Mesendoderm (in vitro differentiated cells): Measurements from ENCODE around the gene EHF. TPM values are rescaled to one million over a fixed set of nuclear protein-coding genes. Genes with fewer than 3 reads are reported as not detected.
A peak's percentile ranks its signal among the peaks of the same experiment; 100 is the strongest.

Experiments used
- DNase-seq: peaks from one replicate; pipeline ENCODE4 v3.0.0; 2013
- H2AK5ac ChIP-seq: 2 replicates; pipeline ENCODE4 v1.6.1; 2013; ENCODE audit warnings: low read length, inconsistent platforms
- H2BK120ac ChIP-seq: 2 replicates; pipeline ENCODE4 v1.6.1; 2013; ENCODE audit warnings: low read depth, mild to moderate bottlenecking, low read length, moderate library complexity, mixed read lengths
- H2BK15ac ChIP-seq: replicated peaks from 2 replicates; pipeline ENCODE4 v1.6.1; 2013; ENCODE audit warnings: low read depth, mild to moderate bottlenecking, moderate library complexity
- H2BK5ac ChIP-seq: 2 replicates; pipeline ENCODE4 v1.6.1; 2013; ENCODE audit warnings: low read length, inconsistent platforms
- H3K18ac ChIP-seq: 2 replicates; pipeline ENCODE4 v1.6.1; 2013; ENCODE audit warnings: mild to moderate bottlenecking, low read length, mixed read lengths
- H3K23ac ChIP-seq: one replicate; pipeline ENCODE4 v1.6.1; 2013; ENCODE audit warnings: low read length
- H3K27ac ChIP-seq: 2 replicates; pipeline ENCODE4 v1.5.1; 2013; ENCODE audit warnings: low read depth, mild to moderate bottlenecking, inconsistent platforms, low read length, moderate library complexity
- H3K27me3 ChIP-seq: 2 replicates; pipeline ENCODE4 v1.6.1; 2013; ENCODE audit warnings: low read length, control low read depth, mild to moderate bottlenecking, inconsistent platforms; ENCODE audit not compliant: insufficient read depth, poor library complexity
- H3K36me3 ChIP-seq: 2 replicates; pipeline ENCODE4 v1.6.1; 2013; ENCODE audit warnings: low read length, inconsistent platforms; ENCODE audit not compliant: control insufficient read depth, insufficient read depth
- H3K4ac ChIP-seq: one replicate; pipeline ENCODE4 v1.6.1; 2013; ENCODE audit warnings: low read depth, mild to moderate bottlenecking, low read length, moderate library complexity
- H3K4me1 ChIP-seq: 2 replicates; pipeline ENCODE4 v1.6.1; 2013; ENCODE audit warnings: low read depth, low read length, inconsistent platforms; ENCODE audit not compliant: control insufficient read depth
- H3K4me2 ChIP-seq: 2 replicates; pipeline ENCODE4 v1.6.1; 2013; ENCODE audit warnings: low read length
- H3K4me3 ChIP-seq: 2 replicates; pipeline ENCODE4 v1.5.1; 2013; ENCODE audit warnings: mild to moderate bottlenecking, low read length
- H3K56ac ChIP-seq: one replicate; pipeline ENCODE4 v1.6.1; 2013; ENCODE audit warnings: low read length
- H3K79me1 ChIP-seq: 2 replicates; pipeline ENCODE4 v1.6.1; 2013; ENCODE audit warnings: low read length, inconsistent platforms
- H3K79me2 ChIP-seq: 2 replicates; pipeline ENCODE4 v1.6.1; 2013; ENCODE audit warnings: mild to moderate bottlenecking, low read length; ENCODE audit not compliant: control insufficient read depth, insufficient read depth
- H3K9ac ChIP-seq: 2 replicates; pipeline ENCODE4 v1.6.1; 2013; ENCODE audit warnings: low read length, inconsistent platforms
- H4K5ac ChIP-seq: one replicate; pipeline ENCODE4 v1.6.1; 2013; ENCODE audit warnings: low read length
- H4K8ac ChIP-seq: one replicate; pipeline ENCODE4 v1.6.1; 2013; ENCODE audit warnings: low read depth, mild to moderate bottlenecking, control low read depth, low read length, moderate library complexity
- WGBS: extraction: QIAGEN DNeasy Blood & Tissue Kit; methylation state at CpG from one replicate; pipeline ENCODE4 v1.1.7; 2013; ENCODE audit warnings: low lambda C conversion rate, missing lambda C conversion rate; ENCODE audit not compliant: insufficient coverage; ENCODE audit errors: extremely low coverage; 5-methylcytosine and 5-hydroxymethylcytosine counted together
- polyA plus RNA-seq, 2 experiments: library from polyadenylated mRNA; stranded (reverse); fragments of 200-250 nt; gene quantifications; one replicate each; pipeline ENCODE4 v1.2.3, GENCODE V29; 2013

Gene EHF
- 0.06 TPM for polyA plus RNA-seq (2013, experiment 1 of 2)
- polyA plus RNA-seq (2013, experiment 2 of 2), result not detected

DNA sequence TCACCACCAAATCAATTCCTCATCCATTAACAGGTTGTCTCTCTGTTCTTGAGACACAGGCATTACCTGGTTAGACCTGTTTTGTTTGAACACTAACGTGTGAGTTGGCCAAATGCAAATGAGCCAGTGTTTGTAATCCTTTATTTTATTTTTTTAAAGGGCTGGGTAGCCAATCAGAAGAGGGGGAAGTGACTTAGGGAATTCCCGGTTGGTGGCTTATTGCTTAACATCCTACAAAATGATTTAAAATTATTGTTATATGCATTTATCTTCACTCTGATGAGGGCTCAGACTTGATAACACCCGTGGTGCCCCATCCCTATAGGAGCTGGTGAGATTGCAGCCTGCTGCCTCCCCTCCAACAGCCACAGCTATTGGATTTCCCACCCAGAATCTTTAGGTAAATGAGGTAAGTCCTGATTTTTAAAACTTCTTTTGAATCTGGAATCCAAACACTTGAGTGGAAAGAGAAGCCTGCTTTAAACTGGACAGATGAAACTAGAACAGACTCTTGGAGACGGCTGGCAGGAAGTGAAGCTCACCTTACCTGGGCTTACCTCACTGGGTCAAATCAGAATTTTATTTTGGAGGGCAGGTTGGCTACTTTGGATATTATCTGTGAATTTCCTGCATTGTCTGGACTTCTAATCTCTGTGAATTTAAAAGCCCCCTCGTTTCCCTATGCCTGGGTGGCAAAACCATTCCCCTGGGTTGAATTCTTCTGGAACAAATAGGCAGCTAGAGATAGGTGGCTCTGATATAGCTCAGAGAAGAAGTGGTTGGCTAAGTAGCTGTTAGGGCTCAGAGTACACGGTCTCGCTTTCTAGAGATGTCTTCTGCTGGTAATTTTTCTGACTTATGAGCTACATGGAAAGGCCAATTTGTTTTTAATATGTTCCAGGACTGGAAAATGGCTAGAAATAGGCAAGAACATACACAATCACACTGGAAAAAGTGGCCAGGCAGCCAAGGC is at the start of gene EHF:
TSS of gene EHF (plus strand) at position 274 of the 973 bp plus-strand sequence. CDS start 21,538 bp downstream, outside the sequence.
- H3K79me2 ChIP-seq, result no peaks in the 10 kb centered on the region
- WGBS, result no CpG with 5 or more reads among the region's 7 CpGs

GRCh38 chr11:34573537-34573936 is 47.4 kb upstream of the EHF start:
- Histone ChIP-seq H4K5ac (no peak overlapping the region), H3K4ac (no peak overlapping the region), H2BK120ac (no peak overlapping the region), H2BK5ac (no peak overlapping the region), H3K4me2 (no peak overlapping the region), H3K36me3 (no peaks in the 10 kb centered on the region), H3K56ac (no peak overlapping the region), H3K79me2 (no peaks in the 10 kb centered on the region), H3K9ac (no peak overlapping the region), H3K23ac (no peak overlapping the region), H2AK5ac (no peak overlapping the region), H3K27ac (no peak overlapping the region), H3K4me3 (no peak overlapping the region), H3K18ac (no peak overlapping the region), H3K4me1 (no peaks in the 10 kb centered on the region), H3K79me1 (no peaks in the 10 kb centered on the region), H3K27me3 (no peaks in the 10 kb centered on the region), H2BK15ac (no peak overlapping the region), H4K8ac (no peak overlapping the region)
- DNase-seq, result no peak
- no CpG with 5 or more reads among the region's 7 CpGs for WGBS

More for the DNA sequence above, at the start of gene EHF:
- Histone ChIP-seq H3K4me3 (no peak within 1 kb of the TSS), H3K27me3 (no peaks in the 10 kb centered on the region), H3K27ac (no peak within 1 kb of the TSS), H3K18ac (no peak within 1 kb of the TSS), H3K4me2 (no peak within 1 kb of the TSS), H3K36me3 (no peaks in the 10 kb centered on the region), H3K56ac (no peak within 1 kb of the TSS), H2BK120ac (no peak within 1 kb of the TSS), H3K79me1 (no peaks in the 10 kb centered on the region), H3K4ac (no peak within 1 kb of the TSS), H3K9ac (no peak within 1 kb of the TSS), H4K8ac (no peak within 1 kb of the TSS), H4K5ac (peak within 1 kb of the TSS; percentile 79), H3K23ac (no peak within 1 kb of the TSS), H2BK15ac (no peak within 1 kb of the TSS), H3K4me1 (peaks cover 8% of the 10 kb centered on the region), H2AK5ac (no peak within 1 kb of the TSS), H2BK5ac (no peak within 1 kb of the TSS)
- DNase-seq, result no peak

DNA sequence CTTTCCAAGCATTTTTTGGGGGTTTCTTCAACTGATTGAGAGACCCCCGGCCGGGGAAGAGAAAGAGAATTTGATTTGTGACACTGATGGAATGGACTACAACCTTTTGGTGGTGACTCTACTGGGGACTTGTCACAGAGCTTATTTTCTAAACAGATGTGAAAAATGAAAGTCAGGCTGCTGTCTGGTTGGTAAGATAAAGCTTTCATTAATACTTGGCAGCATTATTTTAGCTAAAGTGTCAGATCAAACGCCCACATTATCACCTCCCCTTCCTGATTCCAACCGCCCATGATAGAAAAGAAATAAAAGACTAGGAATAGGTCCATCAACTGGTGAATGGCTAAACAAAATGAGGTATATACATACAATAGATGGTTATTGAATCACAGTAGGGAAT is 45.6 kb upstream of the EHF start:
- DNase-seq, result no peak
- H3K4me3 ChIP-seq, result no peak overlapping the region
- no peak overlapping the region for H3K18ac ChIP-seq
- no peaks in the 10 kb centered on the region for H3K36me3 ChIP-seq
- H3K27me3 ChIP-seq, result no peaks in the 10 kb centered on the region
- no peak overlapping the region for H3K4ac ChIP-seq
- H4K8ac ChIP-seq, result no peak overlapping the region
- H3K9ac ChIP-seq, result no peak overlapping the region
- no CpG with 5 or more reads among the region's 4 CpGs for WGBS
- H2AK5ac ChIP-seq, result no peak overlapping the region
- H3K23ac ChIP-seq, result no peak overlapping the region
- H3K4me1 ChIP-seq, result no peaks in the 10 kb centered on the region
- H4K5ac ChIP-seq, result no peak overlapping the region
- no peak overlapping the region for H2BK5ac ChIP-seq
- no peak overlapping the region for H2BK120ac ChIP-seq
- H3K79me2 ChIP-seq, result no peaks in the 10 kb centered on the region
- no peaks in the 10 kb centered on the region for H3K79me1 ChIP-seq
- no peak overlapping the region for H2BK15ac ChIP-seq
- no peak overlapping the region for H3K27ac ChIP-seq
- H3K56ac ChIP-seq, result no peak overlapping the region
- no peak overlapping the region for H3K4me2 ChIP-seq

- Histone ChIP-seq H2BK15ac (no peak overlapping the region), H3K4me1 (no peaks in the 10 kb centered on the region), H2AK5ac (no peak overlapping the region), H3K79me1 (no peaks in the 10 kb centered on the region), H3K27me3 (no peaks in the 10 kb centered on the region), H4K5ac (no peak overlapping the region), H3K79me2 (no peaks in the 10 kb centered on the region), H3K23ac (no peak overlapping the region), H3K27ac (no peak overlapping the region), H3K9ac (no peak overlapping the region), H3K18ac (no peak overlapping the region), H3K4me2 (no peak overlapping the region), H4K8ac (no peak overlapping the region), H3K36me3 (no peaks in the 10 kb centered on the region), H3K4ac (no peak overlapping the region), H3K56ac (no peak overlapping the region), H3K4me3 (no peak overlapping the region), H2BK5ac (no peak overlapping the region), H2BK120ac (no peak overlapping the region)
- no peak for DNase-seq
- WGBS, result no CpG with 5 or more reads among the region's 2 CpGs
These were observed 45.2 kb upstream of the EHF start for GRCh38 chr11:34575671-34576070.

DNA sequence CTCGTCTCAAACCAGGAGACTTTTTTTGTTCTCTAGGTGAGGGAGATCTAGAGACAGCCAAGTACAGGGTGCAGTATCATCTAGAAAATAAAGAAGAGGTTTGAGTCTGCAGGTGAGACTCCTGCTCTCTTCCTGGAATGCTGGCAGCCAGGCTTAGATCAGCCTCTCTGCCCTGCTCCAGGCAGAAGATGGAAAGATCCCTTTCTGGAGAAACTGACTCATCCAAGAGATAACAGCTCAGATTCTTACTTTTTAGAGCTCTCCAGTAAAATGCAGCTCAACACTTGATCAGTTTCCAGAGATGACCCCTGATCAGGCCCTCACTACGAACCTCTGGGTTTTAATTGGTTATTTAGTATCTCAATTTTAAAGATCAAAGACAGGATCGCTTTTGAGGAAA is 44.6 kb upstream of the EHF start:
- H3K79me1 ChIP-seq, result no peaks in the 10 kb centered on the region
- H3K9ac ChIP-seq, result no peak overlapping the region
- H3K4me1 ChIP-seq, result no peaks in the 10 kb centered on the region
- H2BK5ac ChIP-seq, result no peak overlapping the region
- H2BK15ac ChIP-seq, result no peak overlapping the region
- no peak overlapping the region for H3K27ac ChIP-seq
- no peaks in the 10 kb centered on the region for H3K79me2 ChIP-seq
- H2AK5ac ChIP-seq, result no peak overlapping the region
- no peak overlapping the region for H4K5ac ChIP-seq
- H3K4me3 ChIP-seq, result no peak overlapping the region
- no peak overlapping the region for H3K23ac ChIP-seq
- H3K36me3 ChIP-seq, result no peaks in the 10 kb centered on the region
- no peak overlapping the region for H3K56ac ChIP-seq
- no peak overlapping the region for H2BK120ac ChIP-seq
- peak; percentile 36 for DNase-seq
- H3K4ac ChIP-seq, result no peak overlapping the region
- H3K27me3 ChIP-seq, result no peaks in the 10 kb centered on the region
- H3K4me2 ChIP-seq, result no peak overlapping the region
- no peak overlapping the region for H4K8ac ChIP-seq
- no CpG with 5 or more reads among the region's 3 CpGs for WGBS
- H3K18ac ChIP-seq, result no peak overlapping the region
